GM20431 (cell line): Measurements from ENCODE around the gene KLF6.

Experiments used
- in situ Hi-C: fragments of 300-500 bp; cut with MseI, MboI; formaldehyde crosslinking; loops from one replicate; pipeline ENCODE4 v1.15.0; 2020; ENCODE audit warnings: low sequenced_read_pairs; ENCODE audit not compliant: unreplicated experiment

The KLF6 gene

DNA sequence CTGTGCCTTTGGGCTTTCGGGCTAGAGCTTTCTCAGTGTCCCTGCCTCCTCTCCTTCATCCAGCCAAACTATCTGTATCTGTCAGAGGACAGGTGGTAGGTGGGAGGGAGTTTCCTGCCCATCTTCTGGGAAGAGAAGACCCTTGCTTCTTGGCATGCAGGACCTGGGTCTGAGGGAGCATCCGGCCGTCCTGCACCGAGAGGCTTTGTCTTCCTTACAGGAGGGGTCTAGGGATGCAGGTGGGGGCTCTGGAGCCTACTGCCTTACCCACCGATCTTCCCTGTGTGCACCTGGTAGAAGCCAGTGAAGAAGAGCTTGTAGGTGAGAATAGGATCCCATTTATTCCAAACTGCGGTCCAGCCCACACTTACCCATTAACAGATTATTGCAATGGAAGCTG lies 5.8 kb upstream of the KLF6 start:
- in situ Hi-C loops: no loop called here

DNA sequence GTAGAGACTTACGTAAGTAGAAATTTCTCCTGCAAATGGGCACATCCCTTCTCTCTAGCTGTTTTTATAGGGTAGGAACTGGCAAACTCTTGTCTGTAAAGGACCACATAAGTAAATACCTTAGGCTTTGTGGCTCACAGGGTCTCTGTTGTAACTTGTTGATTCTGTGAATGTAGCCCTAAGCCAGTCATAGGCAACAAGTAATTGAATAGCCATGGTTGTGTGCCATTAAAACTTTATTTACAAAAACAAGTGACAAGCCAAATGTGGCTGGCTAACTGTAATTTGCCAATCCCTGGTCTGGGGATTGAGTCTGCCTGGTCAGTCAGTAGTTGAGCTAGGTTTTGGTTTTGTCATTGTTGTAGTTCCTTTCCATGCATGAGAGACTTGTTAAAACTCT lies 5.3 kb upstream of the KLF6 start:
- in situ Hi-C loops: no loop called here

DNA sequence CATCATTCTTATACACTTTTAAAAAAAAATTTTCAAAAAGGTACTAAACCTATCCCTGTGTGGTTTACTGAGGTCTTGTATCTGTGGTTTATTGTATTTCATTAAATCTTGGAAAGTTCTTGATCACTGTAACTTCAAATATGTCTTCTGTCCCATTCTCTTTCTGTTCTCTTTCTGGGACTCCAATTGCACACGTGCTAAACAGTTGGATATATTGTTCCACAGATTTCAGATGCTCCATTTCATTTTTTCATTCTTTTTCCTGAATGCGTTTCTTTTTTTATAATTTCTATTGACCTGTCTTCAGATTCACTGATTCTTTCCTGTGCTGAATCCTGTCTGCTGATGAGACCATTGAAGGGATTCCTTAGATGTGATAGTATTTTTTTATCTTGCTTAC lies 4.6 kb upstream of the KLF6 start:
- in situ Hi-C loops: no loop called here

DNA sequence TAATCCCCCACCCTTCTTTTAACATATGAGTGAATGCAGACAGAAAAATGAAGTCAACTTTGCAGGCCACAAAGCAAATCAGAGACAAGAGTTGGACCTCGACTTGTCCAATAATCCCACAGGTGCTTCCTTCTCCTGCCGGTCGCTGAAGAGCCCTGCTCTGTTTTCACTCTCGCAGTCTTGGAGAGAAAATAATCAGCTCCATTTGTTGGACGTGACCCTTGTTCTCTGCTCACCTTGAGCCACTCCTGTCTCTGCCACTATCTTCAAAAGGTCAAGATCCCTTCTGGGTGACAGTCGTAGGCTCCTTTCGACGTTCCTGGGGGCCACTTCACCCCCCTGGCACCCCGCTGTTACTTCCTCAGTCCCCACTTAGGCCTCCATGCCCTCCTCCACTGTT lies 2.8 kb upstream of the KLF6 start:
- in situ Hi-C loops: no loop called here

DNA sequence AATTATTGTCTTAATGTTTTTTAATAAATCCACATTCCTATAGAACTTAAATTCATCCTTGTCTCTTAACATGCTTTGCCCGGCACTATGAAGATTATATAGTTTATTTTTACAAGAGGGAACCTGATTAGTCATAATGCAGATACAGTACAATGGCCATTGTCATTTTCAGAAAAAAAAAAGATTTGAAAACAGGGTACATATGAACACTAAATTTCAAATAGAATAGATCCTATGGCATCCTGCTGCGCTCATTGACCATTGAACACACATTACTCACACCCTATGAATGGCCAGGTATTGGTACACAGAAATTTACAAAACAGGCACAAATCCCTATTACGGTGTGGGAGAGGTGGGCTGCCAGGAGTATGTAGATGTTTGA lies 2.0 kb upstream of the KLF6 start:
- in situ Hi-C loops: no loop called here

DNA sequence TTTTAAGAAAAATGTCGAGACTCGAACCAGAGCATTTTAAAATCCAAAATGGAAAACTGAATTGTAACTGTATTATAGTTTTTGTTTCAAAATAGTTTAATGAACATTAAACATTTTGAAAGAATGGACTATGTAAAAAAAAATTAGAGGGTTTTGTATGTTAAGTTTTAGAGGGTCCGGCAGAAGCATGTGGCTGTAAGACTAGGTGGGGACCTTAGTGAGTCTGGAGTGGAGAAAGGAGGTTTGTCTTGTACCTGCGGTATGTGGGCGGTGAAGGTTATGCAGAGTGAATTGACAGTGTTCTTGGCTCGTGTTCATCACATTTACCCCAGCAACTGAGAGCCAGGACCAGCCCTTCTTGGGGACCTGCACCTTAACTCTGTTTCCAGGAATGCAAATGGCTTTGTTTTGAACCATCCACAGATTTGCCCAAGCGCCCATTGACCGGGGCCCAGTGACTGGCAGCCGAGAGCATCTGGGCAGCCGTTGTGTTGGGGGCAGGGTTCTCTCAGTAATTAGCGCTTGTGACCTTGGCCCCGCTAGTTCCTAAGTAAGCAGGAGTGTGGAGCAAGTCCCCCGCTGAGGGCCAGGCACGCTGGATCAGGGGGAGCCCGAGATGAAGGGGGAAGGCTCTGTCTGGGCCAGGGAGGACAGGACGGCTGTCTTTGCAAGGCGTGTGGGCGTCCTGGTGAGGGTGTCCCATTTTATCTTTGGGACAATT lies 1.4 kb upstream of the KLF6 start:
- in situ Hi-C loops: no loop called here

DNA sequence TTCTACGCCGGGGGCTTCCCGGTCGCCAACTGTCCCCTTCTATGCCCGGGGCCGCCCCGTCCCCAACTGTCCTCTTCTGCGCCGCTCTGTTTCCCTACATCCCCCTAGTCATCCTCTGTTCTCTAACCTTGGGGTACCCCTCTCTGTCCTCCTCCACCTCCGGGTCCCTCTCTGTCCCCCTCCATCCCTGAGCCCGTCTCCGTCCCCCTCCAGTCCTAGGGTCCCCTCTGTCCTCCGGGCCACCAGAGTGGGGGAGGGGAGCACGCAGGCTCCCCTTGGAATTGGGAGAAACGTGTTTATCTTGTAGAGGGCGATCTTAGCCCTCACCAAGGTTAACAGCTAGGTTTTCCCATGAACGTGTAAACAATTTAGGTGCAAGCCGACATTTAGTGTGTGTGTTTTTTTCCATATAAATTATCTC lies 852 bp upstream of the KLF6 start:
- in situ Hi-C loops: no loop called here

DNA sequence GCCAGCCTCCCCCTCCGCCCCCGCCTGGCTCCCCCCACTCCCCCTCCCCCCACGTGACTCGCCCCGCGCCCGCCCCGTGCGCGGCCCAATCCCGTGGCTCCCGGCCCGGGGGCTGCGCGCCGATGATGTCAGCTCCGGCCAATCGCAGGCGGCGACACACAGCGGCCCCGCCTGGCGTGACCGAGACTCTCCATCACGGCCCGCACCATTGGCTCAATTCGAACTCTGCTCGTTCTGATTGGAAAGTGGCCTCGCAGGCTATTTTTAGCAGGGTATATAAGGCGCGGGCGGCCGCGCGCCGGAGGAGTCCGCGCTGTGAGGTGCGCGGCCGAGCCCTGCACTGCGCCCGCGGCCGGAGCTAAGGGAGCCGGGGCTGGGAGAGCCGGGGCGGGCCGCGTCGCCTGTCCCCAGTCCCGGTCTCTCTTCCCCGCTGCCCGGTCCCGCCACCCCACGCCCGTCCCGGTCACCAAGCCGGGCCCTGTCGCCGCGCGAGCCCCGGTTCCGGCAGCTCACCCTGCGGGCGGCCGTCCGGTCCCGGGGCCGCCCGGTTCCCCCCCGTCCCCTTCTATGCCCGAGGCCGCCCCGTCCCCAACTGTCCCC lies 342 bp upstream of the KLF6 start:
- in situ Hi-C loops: no loop called here

DNA sequence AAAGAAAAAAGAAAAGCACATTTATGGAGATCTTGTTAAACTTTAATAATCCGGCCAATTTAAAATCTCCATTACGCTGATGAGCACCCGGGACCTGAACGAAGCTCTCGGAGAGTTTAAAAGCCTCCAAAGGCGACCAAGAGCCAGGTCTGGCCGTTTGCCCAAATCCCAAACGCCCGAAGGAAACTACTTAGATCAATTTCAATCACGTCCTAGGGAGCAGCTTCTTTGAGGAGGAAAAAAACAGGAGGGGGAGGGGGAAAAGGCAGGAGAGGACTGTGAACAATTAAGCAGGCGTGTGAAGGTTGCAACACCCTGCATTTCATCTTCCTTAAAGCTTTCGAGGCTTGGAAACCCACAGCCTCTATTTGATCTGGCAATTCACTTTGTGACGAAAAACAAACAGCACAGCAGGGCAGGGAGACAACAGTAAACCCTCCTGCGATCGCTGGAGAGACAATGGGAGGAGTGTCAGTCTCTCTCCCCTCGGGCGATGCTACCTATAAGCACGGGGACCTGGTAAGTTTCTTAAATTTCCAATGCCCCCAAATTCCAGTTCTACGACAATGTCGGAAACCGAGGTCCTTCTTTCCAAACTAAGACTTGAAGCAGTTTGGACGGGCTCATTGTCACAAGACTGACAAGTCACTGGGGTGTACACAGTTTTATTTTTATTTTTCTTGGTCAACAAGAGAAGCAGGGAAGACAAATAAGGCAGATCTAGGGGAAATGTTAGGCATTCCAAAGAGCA lies 1.2 kb downstream of the KLF6 start:
- in situ Hi-C loops: no loop called here

DNA sequence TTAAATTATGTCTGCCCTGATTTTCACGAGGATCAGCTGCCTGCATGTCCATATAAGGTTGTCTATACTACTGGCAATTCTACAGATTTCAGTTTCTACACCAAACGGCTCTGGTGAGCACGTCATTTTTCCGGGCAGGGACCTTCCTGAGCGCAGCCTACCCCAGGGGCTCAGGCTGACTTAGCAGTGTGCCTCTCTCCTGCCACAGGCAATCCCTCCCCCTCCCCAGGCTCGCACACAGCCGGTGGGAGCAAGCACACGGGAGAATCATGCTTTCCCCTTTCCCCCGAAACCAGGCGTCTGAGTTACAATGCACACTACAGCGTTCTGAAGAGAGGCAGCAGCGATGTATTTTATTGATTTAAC lies 1.7 kb downstream of the KLF6 start:
- in situ Hi-C loops: no loop called here

DNA sequence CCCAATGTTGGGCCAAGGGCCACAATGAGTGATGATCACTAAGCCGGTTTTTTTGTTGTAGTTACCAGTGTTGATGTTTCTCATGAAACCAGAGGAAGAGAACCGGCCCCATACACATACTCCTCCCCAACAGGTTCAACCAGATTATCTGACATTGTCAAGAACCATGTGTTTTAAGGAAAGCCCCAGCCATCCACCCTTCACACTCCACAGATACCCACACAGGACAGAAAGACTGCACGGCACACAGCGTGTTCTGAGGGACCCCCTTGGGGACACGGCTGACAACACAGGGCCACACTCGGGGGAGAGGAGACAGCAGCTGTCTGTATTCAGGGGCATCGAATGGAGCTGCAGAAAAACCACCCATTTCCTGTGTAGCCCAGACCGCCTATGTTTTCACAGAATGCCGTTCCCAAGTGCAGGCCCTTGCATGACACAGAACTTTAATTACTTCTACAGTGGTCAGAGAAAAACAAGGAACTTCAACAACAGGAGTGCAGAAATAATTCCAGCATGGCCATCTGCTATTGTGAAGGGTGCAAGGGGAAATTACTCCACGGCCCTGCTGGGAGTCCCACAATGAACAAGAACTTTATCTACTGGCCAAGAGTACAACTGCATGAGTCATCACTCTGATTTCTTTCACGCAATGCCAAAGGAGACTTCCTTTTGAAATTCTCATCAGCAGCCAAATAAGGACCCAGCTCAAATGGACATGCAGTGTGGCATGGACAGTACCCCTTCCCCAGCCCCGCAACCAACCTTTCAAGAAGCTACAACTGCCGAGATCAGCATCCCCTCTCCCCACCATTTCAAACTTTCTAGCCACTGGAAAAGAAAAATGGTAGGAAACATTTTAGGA lies 2.3 kb downstream of the KLF6 start:
- in situ Hi-C loops: no loop called here

DNA sequence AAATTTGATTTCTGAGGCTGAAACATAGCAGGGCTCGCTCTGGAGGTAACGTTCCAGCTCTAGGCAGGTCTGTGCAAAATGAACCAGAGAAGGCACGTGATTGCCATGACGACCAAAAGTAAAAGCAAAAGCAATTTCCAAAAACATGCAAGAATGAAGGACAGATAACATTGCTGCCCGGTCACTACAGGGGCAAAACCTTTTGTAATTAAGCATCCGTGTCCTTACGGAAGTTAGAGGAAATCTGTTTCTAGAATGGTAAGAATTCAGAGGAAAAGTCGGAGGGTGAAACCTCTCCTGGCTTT lies 2.9 kb downstream of the KLF6 start:
- in situ Hi-C loops: no loop called here

DNA sequence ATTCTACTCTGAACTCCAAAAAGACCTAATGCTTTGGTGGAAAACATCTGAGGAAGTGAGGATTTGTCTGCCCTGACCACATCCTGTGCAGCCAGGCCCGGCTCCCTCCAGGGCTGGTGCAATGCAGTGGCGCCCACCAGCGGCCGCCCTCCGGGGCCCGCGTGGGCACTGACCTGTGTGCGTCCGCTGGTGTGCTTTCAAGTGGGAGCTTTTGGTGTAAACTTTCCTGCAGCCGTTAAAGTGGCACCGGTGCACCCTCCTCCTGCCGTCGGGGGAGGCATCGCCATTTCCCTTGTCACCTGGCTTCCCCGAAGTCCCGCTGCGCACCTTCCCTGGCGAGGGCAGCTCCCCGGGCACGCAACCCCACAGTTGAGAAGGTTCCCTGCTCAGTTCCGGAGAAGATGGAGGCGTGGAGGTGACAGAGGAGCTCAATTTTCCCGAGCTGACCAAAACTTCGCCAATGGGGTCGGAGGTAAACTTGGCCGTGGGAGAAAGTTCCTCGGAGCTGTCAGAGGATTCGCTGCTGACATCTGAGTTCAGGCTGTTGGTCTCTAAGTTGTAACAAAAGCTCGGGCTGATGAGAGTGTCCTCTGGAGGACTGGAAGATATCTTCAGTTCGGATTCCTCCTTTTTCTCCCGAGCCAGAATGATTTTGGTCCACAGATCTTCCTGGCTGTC lies 3.4 kb downstream of the KLF6 start:
- in situ Hi-C loops: no loop called here

DNA sequence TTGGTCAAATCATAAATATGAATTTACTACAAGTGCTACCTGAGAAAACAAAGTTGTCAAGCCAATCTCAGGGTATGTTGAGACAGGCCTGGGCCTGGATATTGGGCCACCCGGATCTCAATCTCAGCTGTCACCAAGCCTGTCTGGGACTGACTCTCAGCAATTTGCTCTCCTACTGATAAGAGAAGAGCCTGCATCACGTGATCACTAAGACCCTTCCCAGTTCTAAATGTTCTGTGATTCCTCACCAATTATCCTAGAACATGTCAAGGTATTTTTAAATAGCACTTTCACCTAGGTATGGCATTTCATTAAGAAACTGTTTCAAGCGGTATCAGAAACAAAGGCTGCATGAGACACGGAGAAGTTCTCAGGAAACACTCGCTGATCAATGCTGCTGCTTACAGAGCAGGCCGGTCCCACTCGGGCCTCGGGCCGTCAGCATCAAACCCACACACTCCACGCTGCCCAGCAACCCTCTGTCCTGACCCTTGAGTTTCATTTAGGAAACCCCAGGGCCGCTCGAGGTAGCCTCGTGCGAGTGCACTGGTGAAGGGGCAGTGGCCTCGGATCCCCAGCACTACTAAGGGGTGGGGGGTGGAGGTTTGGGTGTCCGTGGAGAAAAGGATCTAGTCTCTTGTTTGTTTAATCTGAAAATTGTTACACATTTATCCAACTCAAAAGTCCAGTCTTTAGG lies 4.1 kb downstream of the KLF6 start:
- in situ Hi-C loops: no loop called here

DNA sequence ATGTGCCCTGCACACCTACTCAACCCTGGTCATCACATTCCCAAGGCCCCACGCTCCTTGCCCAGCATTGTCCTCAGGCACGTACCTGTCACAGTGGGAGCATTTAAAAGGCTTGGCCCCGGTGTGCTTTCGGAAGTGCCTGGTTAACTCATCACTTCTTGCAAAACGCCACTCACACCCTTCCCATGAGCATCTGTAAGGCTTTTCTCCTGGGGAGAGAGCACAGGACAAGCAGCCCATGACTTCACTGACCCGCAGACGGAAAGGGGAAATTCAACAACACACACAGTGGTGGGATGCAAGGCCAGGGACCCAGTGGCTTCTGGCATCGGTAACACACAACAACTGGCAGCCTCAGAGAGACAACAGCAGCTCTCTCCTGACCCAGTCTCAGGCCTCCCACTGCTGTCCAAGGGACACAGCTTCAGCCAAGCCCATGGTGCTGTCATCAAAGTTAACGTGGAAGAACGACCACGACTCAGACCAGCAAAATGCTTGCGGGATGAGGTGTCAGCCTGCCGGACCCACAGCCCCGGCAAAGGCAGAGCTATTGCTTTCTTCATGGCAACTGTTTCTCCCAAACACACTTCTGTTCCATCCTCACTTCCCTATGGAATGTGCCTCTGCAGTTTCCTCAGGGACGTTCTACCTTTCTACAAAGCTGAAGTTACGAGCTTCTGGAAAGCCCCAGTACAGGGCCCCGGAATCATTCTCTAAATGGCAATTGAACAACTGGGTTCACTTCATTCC lies 4.8 kb downstream of the KLF6 start:
- in situ Hi-C loops: no loop called here

DNA sequence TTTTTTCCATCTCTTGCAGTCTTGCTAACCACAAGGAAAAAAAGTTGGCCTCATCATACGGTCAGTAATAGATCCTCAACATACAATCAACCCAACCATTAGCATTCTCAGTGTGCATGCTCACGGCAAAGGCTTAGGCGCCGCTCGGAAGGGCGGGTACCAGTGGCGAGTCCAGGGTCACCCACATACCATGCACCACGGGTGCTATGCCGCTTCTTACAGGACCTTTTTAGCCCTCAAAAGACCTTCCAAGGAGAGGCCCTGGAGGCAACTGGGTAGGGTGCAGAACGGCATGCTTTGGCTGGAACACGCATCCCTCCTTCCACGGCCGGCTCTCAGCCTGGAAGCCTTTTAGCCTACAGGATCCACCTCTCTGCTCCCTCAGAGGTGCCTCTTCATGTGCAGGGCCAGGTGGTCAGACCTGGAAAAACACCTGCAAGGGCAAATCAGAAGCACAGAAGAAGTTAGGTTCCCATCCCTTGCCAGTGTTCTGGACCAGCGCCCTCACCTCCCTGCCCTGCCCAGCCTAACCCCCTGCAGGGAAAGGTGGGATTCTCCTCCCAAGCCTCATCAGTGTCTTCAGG lies 5.8 kb downstream of the KLF6 start:
- in situ Hi-C loops: no loop called here

DNA sequence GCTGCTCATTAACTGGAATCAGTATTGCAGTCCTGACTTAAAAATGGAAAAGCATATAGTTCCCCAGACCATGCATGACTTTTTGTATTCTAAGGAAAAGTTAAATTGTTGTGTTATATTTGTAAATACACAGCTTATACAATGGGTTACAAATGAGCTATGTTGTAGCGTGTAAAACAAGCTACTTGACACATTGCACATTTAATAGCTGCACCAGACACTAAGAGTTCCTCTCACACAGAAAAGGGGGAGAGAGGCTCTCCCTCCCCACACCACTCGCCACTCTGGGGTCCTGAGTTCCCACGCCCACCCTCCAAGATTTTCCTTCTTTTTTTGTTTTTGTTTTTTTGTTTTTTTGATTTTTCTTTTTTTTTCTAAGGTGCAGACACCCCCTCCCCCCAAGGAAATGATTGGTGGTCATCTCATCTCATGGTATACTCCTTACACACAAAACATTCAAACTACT lies 6.3 kb downstream of the KLF6 start:
- in situ Hi-C loops: no loop called here

DNA sequence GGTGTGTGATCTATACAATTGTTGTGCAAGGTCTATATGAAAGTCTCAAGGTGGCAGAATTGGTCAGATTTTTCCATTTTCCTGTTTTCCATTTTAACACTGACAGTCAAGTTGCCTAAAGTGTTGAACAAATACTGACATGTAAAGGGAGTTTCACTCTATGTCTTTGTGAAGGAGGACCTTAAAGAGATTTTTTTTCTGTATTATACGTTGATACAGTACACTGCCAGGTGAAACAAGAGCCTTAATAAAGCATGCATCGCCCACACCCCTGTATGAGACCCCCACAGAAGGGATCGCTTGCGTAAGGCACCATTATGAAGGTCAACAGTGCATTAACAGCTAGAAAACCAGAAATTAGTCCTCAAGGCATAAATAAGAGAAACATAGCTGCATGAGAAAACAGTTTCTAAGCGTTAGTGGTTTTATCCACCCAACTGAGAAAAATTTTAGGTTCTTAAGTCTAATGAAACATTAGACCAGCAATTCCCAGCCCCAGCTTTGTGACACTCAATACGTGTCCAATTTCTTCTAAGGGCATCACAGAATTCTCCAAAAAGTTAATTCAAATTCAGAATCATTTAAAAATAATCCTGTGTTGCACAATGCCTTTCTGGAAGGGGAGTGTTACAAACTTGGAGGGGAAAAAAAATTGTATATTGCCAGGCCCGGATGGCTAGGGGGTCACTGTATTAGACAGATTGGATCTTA lies 6.9 kb downstream of the KLF6 start:
- in situ Hi-C loops: no loop called here
